Endothelial cell of umbilical vein (primary cell): ENCODE data around the gene FGD3. TPM values are rescaled to one million over a fixed set of nuclear protein-coding genes. Genes with fewer than 3 reads are reported as not detected.

ENCODE experiments used
- BruUV-seq: library from RNA; stranded (reverse); fragments of 400-500 nt; replicated peaks from 2 replicates; lab custom pipeline; 2021; lab: Mats Ljungman, UMichigan
- CTCF ChIA-PET: fragments of 300-600, 350-600 bp; sonication (Branson Sonifier 250); formaldehyde crosslinking; loops from one replicate; lab custom pipeline; 2021; ENCODE audit warnings: antibody characterized with exemption, inconsistent platforms; lab: Charles Lee
- POLR2A ChIA-PET: fragments of 300-600, 350-600 bp; sonication (Branson Sonifier 250); formaldehyde crosslinking; loops from one replicate; lab custom pipeline; 2021; ENCODE audit warnings: antibody characterized with exemption, inconsistent platforms; lab: Charles Lee
- DNase-seq: peaks from one replicate; pipeline ENCODE4 v3.0.0-alpha.2; 2011; ENCODE audit warnings: low read depth, low spot score
- FAIRE-seq: peaks from 2 replicates; lab custom pipeline; 2011; peaks lifted over from hg19 to GRCh38; lab: Jason Lieb, UNC
- H2AFZ ChIP-seq: 2 replicates; pipeline ENCODE4 v1.6.0; 2012; ENCODE audit warnings: low read depth, low read length, control low read depth, inconsistent platforms
- H3K27ac ChIP-seq: 2 replicates; pipeline ENCODE4 v1.5.1; 2011; ENCODE audit warnings: low read depth, mild to moderate bottlenecking, control low read depth, low read length, moderate library complexity; ENCODE audit not compliant: insufficient read depth
- H3K27me3 ChIP-seq, 2 experiments: 2 replicates each; pipeline versions ENCODE4 v1.6.0 to v1.6.1; 2011; ENCODE audit warnings: low read length in 2 of 2, mixed read lengths in 1 of 2; ENCODE audit not compliant: control insufficient read depth in 2 of 2, insufficient read depth in 2 of 2
- H3K36me3 ChIP-seq, 2 experiments: 2 replicates in 1 of 2; 3 replicates in 1 of 2; pipeline ENCODE4 v1.5.1; 2011; ENCODE audit warnings: low read length in 2 of 2, mild to moderate bottlenecking in 1 of 2, moderate library complexity in 1 of 2; ENCODE audit not compliant: control insufficient read depth in 2 of 2, insufficient read depth in 2 of 2; ENCODE audit errors: extremely low read depth in 1 of 2
- H3K4me1 ChIP-seq: 3 replicates; pipeline ENCODE4 v1.5.1; 2011; ENCODE audit warnings: mild to moderate bottlenecking, low read length; ENCODE audit not compliant: control insufficient read depth, insufficient read depth; ENCODE audit errors: extremely low read depth
- H3K4me2 ChIP-seq: 2 replicates; pipeline ENCODE4 v1.6.1; 2011; ENCODE audit warnings: low read length, control low read depth, mixed read lengths; ENCODE audit not compliant: insufficient read depth
- H3K4me3 ChIP-seq, 3 experiments: fragments of 200-600 bp in 1 of 3; sonication (generic), shearing (Covaris generic) in 1 of 3; replicated peaks in 1 of 3; 2 replicates each; pipeline ENCODE4 v1.5.1; 2011 to 2016; ENCODE audit warnings: control low read depth in 3 of 3, low read length in 3 of 3, mild to moderate bottlenecking in 2 of 3, inconsistent platforms in 1 of 3, low read depth in 1 of 3, moderate library complexity in 1 of 3; ENCODE audit not compliant: insufficient read depth in 1 of 3
- H3K79me2 ChIP-seq: 2 replicates; pipeline ENCODE4 v1.6.0; 2012; ENCODE audit warnings: low read length, inconsistent platforms; ENCODE audit not compliant: control insufficient read depth, insufficient read depth
- H3K9ac ChIP-seq: replicated peaks from 2 replicates; pipeline ENCODE3; 2011; ENCODE audit warnings: low read length, control low read depth; ENCODE audit not compliant: insufficient read depth; ENCODE audit errors: extremely low read depth
- H3K9me1 ChIP-seq: replicated peaks from 3 replicates; pipeline ENCODE4 v1.6.0; 2011; ENCODE audit warnings: mild to moderate bottlenecking, low read length; ENCODE audit not compliant: control insufficient read depth, insufficient read depth; ENCODE audit errors: extremely low read depth
- H3K9me3 ChIP-seq: replicated peaks from 2 replicates; pipeline ENCODE4 v1.5.1; 2012; ENCODE audit warnings: low read length, inconsistent platforms; ENCODE audit not compliant: control insufficient read depth, insufficient read depth
- H4K20me1 ChIP-seq: replicated peaks from 2 replicates; pipeline ENCODE3; 2011; ENCODE audit warnings: mild to moderate bottlenecking, low read length; ENCODE audit not compliant: control insufficient read depth, insufficient read depth; ENCODE audit errors: extremely low read depth
- CTCF ChIP-seq, 2 donors: IDR thresholded peaks; 1 replicate in 1 of 2; 2 replicates in 1 of 2; pipeline ENCODE4 v1.5.1; 2011; ENCODE audit warnings: low read length in 2 of 2, mild to moderate bottlenecking in 2 of 2, moderate library complexity in 2 of 2, control low read depth in 1 of 2, inconsistent platforms in 1 of 2, low read depth in 1 of 2; ENCODE audit not compliant: insufficient read depth in 1 of 2; ENCODE audit errors: extremely low read depth in 1 of 2
- EZH2 ChIP-seq: IDR thresholded peaks from 2 replicates; pipeline ENCODE4 v1.6.1; 2012; ENCODE audit warnings: borderline replicate concordance, low read depth, mild to moderate bottlenecking, moderate library complexity, low read length, inconsistent platforms; ENCODE audit not compliant: severe bottlenecking
- FOS ChIP-seq: IDR thresholded peaks from 2 replicates; pipeline ENCODE4 v1.6.1; 2011; ENCODE audit warnings: mild to moderate bottlenecking, low read length, moderate library complexity, borderline replicate concordance; ENCODE audit not compliant: insufficient read depth
- GATA2 ChIP-seq: IDR thresholded peaks from 2 replicates; pipeline ENCODE4 v1.7.0; 2011; ENCODE audit warnings: low read depth, mild to moderate bottlenecking, moderate library complexity, mixed read lengths, low read length; ENCODE audit not compliant: insufficient read length, insufficient read depth
- JUN ChIP-seq: IDR thresholded peaks from 2 replicates; pipeline ENCODE4 v1.6.1; 2011; ENCODE audit warnings: borderline replicate concordance, low read depth; ENCODE audit not compliant: insufficient read length, insufficient read depth
- MAX ChIP-seq: IDR thresholded peaks from 2 replicates; pipeline ENCODE4 v1.6.1; 2011; ENCODE audit not compliant: insufficient read depth, insufficient read length
- MYC ChIP-seq: IDR thresholded peaks from one replicate; pipeline ENCODE4 v1.6.1; 2011; ENCODE audit warnings: mild to moderate bottlenecking, low read depth, low read length
- POLR2A ChIP-seq: IDR thresholded peaks from 2 replicates; pipeline ENCODE4 v1.6.1; 2012; ENCODE audit warnings: low read depth, mild to moderate bottlenecking, control low read depth, low read length
- POLR2AphosphoS5 ChIP-seq: IDR thresholded peaks from 2 replicates; pipeline ENCODE4 v1.6.1; 2012; ENCODE audit warnings: low read depth, mild to moderate bottlenecking, control low read depth, low read length, moderate library complexity; ENCODE audit not compliant: insufficient read depth
- dilution Hi-C: fragments of 300-500 bp; cut with MboI; formaldehyde crosslinking; loops from one replicate; pipeline ENCODE4 v1.15.0; 2019; ENCODE audit warnings: low sequenced_read_pairs; ENCODE audit not compliant: extremely low pct_ligation_motif_present
- intact Hi-C: fragments of 100-400 bp; cut with micrococcal nuclease; formaldehyde crosslinking; loops from one replicate; pipeline ENCODE4 v1.10.0; 2022
- polyA plus RNA-seq, 4 experiments: library from polyadenylated mRNA; depleted of rRNA in 3 of 4; stranded (reverse) in 3 of 4; unstranded in 1 of 4; fragments of >200 nt; gene quantifications; 2 replicates each; pipeline versions ENCODE4 v1.2.1 to v1.2.3, GENCODE V29; 2011 to 2012; ENCODE audit warnings: missing spikeins in 1 of 4
- total RNA-seq: library from RNA; stranded (reverse); gene quantifications from 2 replicates; pipeline ENCODE4 v1.2.3, GENCODE V29; 2021

The FGD3 gene
- total and polyA plus RNA-seq, 2 donors (not counting 3 experiments of a cell fraction or from before 2014, with no cell fraction given), result not detected

- no peak overlapping the region for H3K4me2 ChIP-seq
- intact Hi-C loops, result no loop called here
- ChIA-PET POLR2A (no interaction called here), CTCF (no interaction called here)
- H3K79me2 ChIP-seq, result no peaks in the 10 kb centered on the region
- H3K36me3 ChIP-seq, result no peaks in the 10 kb centered on the region
- no TSS peak for BruUV-seq
- H3K9me1 ChIP-seq, result no peaks in the 10 kb centered on the region
- H3K4me3 ChIP-seq, result no peak overlapping the region
- no peaks in the 10 kb centered on the region for H3K9me3 ChIP-seq
- no peak overlapping the region for H2AFZ ChIP-seq
- TF ChIP-seq MAX (no peak), POLR2AphosphoS5 (no peak), CTCF (IDR thresholded peaks at IDR 0.05; ENCODE audit: extremely low read depth in 1 of 2, insufficient read depth in 1 of 2, low read depth in 1 of 2, low read length in 2 of 2) (no peak), MYC (no peak), POLR2A (no peak), FOS (no peak), JUN (no peak), EZH2 (no peak), GATA2 (no peak)
- H3K27me3 ChIP-seq, result peaks cover 2 to 5% of the 10 kb centered on the region in 2 experiments
- dilution Hi-C loops, result no loop called here
- H4K20me1 ChIP-seq, result no peaks in the 10 kb centered on the region
- H3K27ac ChIP-seq, result no peak overlapping the region
- H3K4me1 ChIP-seq, result no peaks in the 10 kb centered on the region
- no peak overlapping the region for H3K9ac ChIP-seq
- FAIRE-seq, result no peak
- DNase-seq, result no peak
These were observed 5.7 kb downstream of the FGD3 start for GRCh38 chr9:92952906-92953610.
